SK-N-SH (cell line): ENCODE results near the gene ATP11A. TPM values are rescaled to one million over a fixed set of nuclear protein-coding genes. Genes with fewer than 3 reads are reported as not detected.
A peak's percentile ranks its signal among the peaks of the same experiment; 100 is the strongest.

Experiments
- CTCF ChIA-PET: fragments of 300-600, 350-600 bp; formaldehyde crosslinking; extraction: SDS; loops from one replicate; lab custom pipeline; 2021; lab: Yijun Ruan, JAX
- POLR2A ChIA-PET: fragments of 350-600 bp; sonication (Branson Sonifier 250); formaldehyde crosslinking; extraction: SDS; loops from one replicate; lab custom pipeline; 2020; ENCODE audit warnings: antibody characterized with exemption, inconsistent platforms; lab: Yijun Ruan, JAX
- DNase-seq: peaks from one replicate; pipeline ENCODE4 v3.0.0; 2012
- H2AFZ ChIP-seq: fragments of 200-600 bp; sonication (generic); 2 replicates; pipeline ENCODE4 v1.8.1; 2016; ENCODE audit warnings: antibody characterized with exemption, mild to moderate bottlenecking, low read depth
- H3F3A ChIP-seq: fragments of 200-600 bp; sonication (generic); replicated peaks from 2 replicates; pipeline ENCODE3; 2016; ENCODE audit warnings: antibody characterized with exemption, mild to moderate bottlenecking; ENCODE audit not compliant: insufficient read depth
- H3K27ac ChIP-seq, 2 experiments: fragments of 200-500 bp in 1 of 2; fragments of 200-600 bp in 1 of 2; sonication (Bioruptor generic) in 1 of 2; sonication (generic), shearing (Covaris generic) in 1 of 2; 2 replicates each; pipeline versions ENCODE4 v1.5.1 to v1.6.1; 2014 to 2016; ENCODE audit warnings: low read depth in 2 of 2, inconsistent platforms in 1 of 2, low read length in 1 of 2, mild to moderate bottlenecking in 1 of 2, mixed read lengths in 1 of 2
- H3K27me3 ChIP-seq: fragments of 200-600 bp; sonication (generic), shearing (Covaris generic); 2 replicates; pipeline ENCODE4 v1.6.1; 2016; ENCODE audit warnings: mixed run types; ENCODE audit not compliant: insufficient read depth
- H3K36me3 ChIP-seq, 2 experiments: fragments of 200-500 bp in 1 of 2; fragments of 200-600 bp in 1 of 2; sonication (Bioruptor generic) in 1 of 2; sonication (generic) in 1 of 2; replicated peaks in 1 of 2; 2 replicates each; pipeline versions ENCODE3 to v1.5.1; 2014 to 2016; ENCODE audit warnings: low read length in 1 of 2, mild to moderate bottlenecking in 1 of 2; ENCODE audit not compliant: insufficient read depth in 2 of 2, control insufficient read depth in 1 of 2
- H3K4me1 ChIP-seq, 2 experiments: fragments of 200-500 bp in 1 of 2; fragments of 200-600 bp in 1 of 2; sonication (Bioruptor generic) in 1 of 2; sonication (generic), shearing (Covaris generic) in 1 of 2; 2 replicates each; pipeline versions ENCODE4 v1.5.1 to v1.6.1; 2014 to 2016; ENCODE audit warnings: low read depth in 1 of 2, low read length in 1 of 2, mixed run types in 1 of 2; ENCODE audit not compliant: insufficient read depth in 2 of 2, control insufficient read depth in 1 of 2
- H3K4me2 ChIP-seq: fragments of 200-600 bp; sonication (generic), shearing (Covaris generic); 2 replicates; pipeline ENCODE4 v1.6.1; 2017; ENCODE audit warnings: mixed run types
- H3K4me3 ChIP-seq, 2 experiments: fragments of 200-500 bp in 1 of 2; fragments of 200-600 bp in 1 of 2; sonication (Bioruptor generic) in 1 of 2; sonication (generic), shearing (Covaris generic) in 1 of 2; 2 replicates each; pipeline versions ENCODE4 v1.5.1 to v1.8.1; 2014 to 2016; ENCODE audit warnings: low read depth in 2 of 2, inconsistent platforms in 1 of 2, low read length in 1 of 2, mild to moderate bottlenecking in 1 of 2, mixed read lengths in 1 of 2, moderate library complexity in 1 of 2
- H3K79me2 ChIP-seq: fragments of 200-600 bp; sonication (generic); 2 replicates; pipeline ENCODE4 v1.8.1; 2017; ENCODE audit warnings: mild to moderate bottlenecking; ENCODE audit not compliant: insufficient read depth
- H3K9ac ChIP-seq: fragments of 200-600 bp; sonication (generic); 2 replicates; pipeline ENCODE4 v1.6.1; 2017; ENCODE audit warnings: mixed run types
- H3K9me2 ChIP-seq: fragments of 200-600 bp; sonication (generic); 2 replicates; pipeline ENCODE4 v1.6.1; 2017; ENCODE audit warnings: mixed run types
- H3K9me3 ChIP-seq: fragments of 200-600 bp; sonication (generic); 2 replicates; pipeline ENCODE4 v1.6.1; 2017; ENCODE audit warnings: mixed run types, mild to moderate bottlenecking, moderate library complexity
- H4K20me1 ChIP-seq: fragments of 200-600 bp; sonication (generic); 2 replicates; pipeline ENCODE4 v1.6.1; 2017; ENCODE audit warnings: mild to moderate bottlenecking, mixed run types; ENCODE audit not compliant: insufficient read depth
- CHD2 ChIP-seq: fragments of 150-350 bp; IDR thresholded peaks from 2 replicates; pipeline ENCODE4 v1.6.1; 2018; ENCODE audit warnings: low read length; ENCODE audit not compliant: partially characterized antibody
- CTCF ChIP-seq: fragments of 200-600 bp; sonication (generic); IDR thresholded peaks from 2 replicates; pipeline ENCODE4 v1.6.1; 2017; ENCODE audit warnings: antibody characterized with exemption, mild to moderate bottlenecking, moderate library complexity
- EZH2phosphoT487 ChIP-seq: fragments of 200-600 bp; sonication (generic); IDR thresholded peaks from 2 replicates; pipeline ENCODE4 v1.6.1; 2017; ENCODE audit warnings: low read depth, mixed run types, mild to moderate bottlenecking, antibody characterized with exemption, moderate library complexity, borderline replicate concordance
- FOSL2 ChIP-seq: IDR thresholded peaks from 2 replicates; pipeline ENCODE4 v1.4.0; 2012; ENCODE audit warnings: low read depth, mild to moderate bottlenecking, moderate library complexity, borderline replicate concordance
- FOXM1 ChIP-seq: IDR thresholded peaks from 2 replicates; pipeline ENCODE4 v1.4.0; 2012; ENCODE audit warnings: low read depth, mild to moderate bottlenecking
- GABPA ChIP-seq: IDR thresholded peaks from 2 replicates; pipeline ENCODE4 v1.4.0; 2012; ENCODE audit warnings: low read depth, mild to moderate bottlenecking
- IRF3 ChIP-seq: fragments of 150-350 bp; IDR thresholded peaks from 2 replicates; pipeline ENCODE4 v1.6.1; 2016; ENCODE audit warnings: mild to moderate bottlenecking, low read depth, low read length
- JUND ChIP-seq: IDR thresholded peaks from 2 replicates; pipeline ENCODE4 v1.4.0; 2012
- MEF2A ChIP-seq: IDR thresholded peaks from 2 replicates; pipeline ENCODE4 v1.4.0; 2012; ENCODE audit warnings: low read depth, borderline replicate concordance
- MXI1 ChIP-seq: IDR thresholded peaks from 2 replicates; pipeline ENCODE4 v1.6.1; 2012; ENCODE audit warnings: mild to moderate bottlenecking, low read depth, low read length, improper control_type of control experiment
- NFIC ChIP-seq: IDR thresholded peaks from 2 replicates; pipeline ENCODE4 v1.4.0; 2012; ENCODE audit warnings: borderline replicate concordance
- NRF1 ChIP-seq: IDR thresholded peaks from 2 replicates; pipeline ENCODE4 v1.6.1; 2012; ENCODE audit warnings: low read depth, mild to moderate bottlenecking, low read length
- RAD21 ChIP-seq: IDR thresholded peaks from 2 replicates; pipeline ENCODE4 v1.6.1; 2012; ENCODE audit warnings: mild to moderate bottlenecking, low read length
- RCOR1 ChIP-seq: fragments of 150-350 bp; IDR thresholded peaks from 2 replicates; pipeline ENCODE4 v1.6.1; 2017; ENCODE audit warnings: antibody characterized with exemption, low read length
- REST ChIP-seq: IDR thresholded peaks from 2 replicates; pipeline ENCODE4 v1.6.1; 2012; ENCODE audit warnings: mild to moderate bottlenecking, low read depth, low read length, moderate library complexity
- USF2 ChIP-seq: fragments of 150-350 bp; IDR thresholded peaks from 2 replicates; pipeline ENCODE4 v1.6.1; 2017; ENCODE audit warnings: antibody characterized with exemption, low read length, low read depth, borderline replicate concordance
- WGBS: methylation state at CpG from one replicate; pipeline ENCODE4 v1.1.6; 2017; ENCODE audit warnings: low lambda C conversion rate; 5-methylcytosine and 5-hydroxymethylcytosine counted together
- polyA plus RNA-seq, 3 experiments: library from polyadenylated mRNA; depleted of rRNA; stranded (reverse); fragments of >200 nt; gene quantifications; 2 replicates each; pipeline ENCODE4 v1.2.3, GENCODE V29; 2012

ATP11A gene
- polyA plus RNA-seq, 1 of the 3 experiments (the other 2 are of a cell fraction), result 4.1 TPM

GRCh38 chr13:112930192-112930591 is 240.4 kb downstream of the ATP11A start:
- H3K36me3 ChIP-seq, result no peaks in the 10 kb centered on the region
- no peaks in the 10 kb centered on the region for H3K79me2 ChIP-seq
- no peaks in the 10 kb centered on the region for H3K9me3 ChIP-seq
- CTCF ChIA-PET, result interaction anchor here (0.7 to 3.5 kb wide), 6 partner anchors 10 to 322 kb away, joined by 3 to 13 read pairs (median 4); no protein-coding TSS in a partner anchor
- H3K27ac ChIP-seq, result peak overlapping the region in 1 of 2 experiments; percentile 95; a peak in 2 of 4 replicates
- no peaks in the 10 kb centered on the region for H3K9me2 ChIP-seq
- no peak overlapping the region for H3K4me2 ChIP-seq
- POLR2A ChIA-PET, result no interaction called here
- DNase-seq, result no peak
- H3F3A ChIP-seq, result no peaks in the 10 kb centered on the region
- no peak overlapping the region for H3K4me3 ChIP-seq
- TF ChIP-seq IRF3 (no peak), FOSL2 (no peak), GABPA (no peak), FOXM1 (no peak), MXI1 (no peak), NRF1 (no peak), USF2 (no peak), CHD2 (no peak)
- H2AFZ ChIP-seq, result no peak overlapping the region
- no peak overlapping the region for H3K9ac ChIP-seq
- H4K20me1 ChIP-seq, result no peaks in the 10 kb centered on the region
- H3K4me1 ChIP-seq, result peaks cover 0 to 50% of the 10 kb centered on the region in 2 experiments; a peak in 2 of 4 replicates
- H3K27me3 ChIP-seq, result peaks cover 13% of the 10 kb centered on the region; the same call in 1 of the 2 replicates

GRCh38 chr13:112931028-112931934 is 241.4 kb downstream of the ATP11A start:
- H4K20me1 ChIP-seq, result no peaks in the 10 kb centered on the region
- ChIA-PET POLR2A (no interaction called here), CTCF (interaction anchor here (0.6 to 3.5 kb wide), 19 partner anchors 9 to 514 kb away, joined by 3 to 13 read pairs (median 4); no protein-coding TSS in a partner anchor)
- no peaks in the 10 kb centered on the region for H3K79me2 ChIP-seq
- H3K9me2 ChIP-seq, result no peaks in the 10 kb centered on the region
- no peaks in the 10 kb centered on the region for H3K36me3 ChIP-seq
- H3K9me3 ChIP-seq, result no peaks in the 10 kb centered on the region
- H3K4me2 ChIP-seq, result no peak overlapping the region
- H2AFZ ChIP-seq, result no peak overlapping the region
- H3K27me3 ChIP-seq, result peaks cover 13% of the 10 kb centered on the region; the same call in 1 of the 2 replicates
- peak; percentile 71 for DNase-seq
- H3K9ac ChIP-seq, result no peak overlapping the region
- H3F3A ChIP-seq, result no peaks in the 10 kb centered on the region
- no peak overlapping the region for H3K4me3 ChIP-seq
- 57% methylated on average over 31 of the region's 32 CpGs for WGBS
- peaks cover 0 to 50% of the 10 kb centered on the region in 2 experiments; a peak in 2 of 4 replicates for H3K4me1 ChIP-seq
- H3K27ac ChIP-seq, result peak overlapping the region in 1 of 2 experiments; percentile 43; a peak in 1 of 4 replicates
- TF ChIP-seq EZH2phosphoT487 (no peak), CHD2 (no peak), RCOR1 (no peak), REST (no peak), RAD21 (peak; percentile 58), NFIC (no peak), MEF2A (no peak), CTCF (peak; percentile 69), JUND (no peak), USF2 (no peak)
